Dermis blood vessel endothelial cell (primary cell): ENCODE measurements around the gene GBP3. TPM values are rescaled to one million over a fixed set of nuclear protein-coding genes. Genes with fewer than 3 reads are reported as not detected.
"Not testable (repeated sequence)": the region's sequence is repeated elsewhere in the genome, so short reads cannot be mapped to it uniquely, and the experiment has no call there.

Experiments used
- DNase-seq: peaks from one replicate; pipeline ENCODE4 v3.0.0; 2010
- total RNA-seq: library from RNA; depleted of rRNA; stranded (reverse); fragments of >200 nt; gene quantifications from 2 replicates; pipeline ENCODE4 v1.2.3, GENCODE V29; 2014

GBP3 gene
- total RNA-seq, 1 donor from 2014 or later = 33.4 TPM

GRCh38 chr1:88979054-88979748 is 43.5 kb downstream of the GBP3 start:
- DNase-seq = no peak

DNA sequence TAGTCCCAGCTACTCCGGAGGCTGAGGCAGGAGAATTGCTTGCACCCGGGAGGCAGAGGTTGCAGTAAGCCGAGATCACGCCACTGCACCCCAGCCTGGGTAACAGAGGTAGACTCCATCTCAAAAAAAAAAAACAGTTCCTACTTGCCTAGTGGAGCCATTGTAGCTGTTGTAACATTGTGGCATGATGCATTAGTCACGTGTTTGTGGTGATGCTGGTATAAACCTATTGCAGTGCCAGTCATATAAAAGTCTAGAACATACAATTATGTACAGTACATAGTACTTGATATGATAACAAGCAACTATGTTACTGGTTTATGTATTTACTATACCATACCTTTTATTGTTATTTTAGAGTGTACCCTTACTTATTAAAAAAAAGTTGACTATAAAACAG is 46.4 kb downstream of the GBP3 start:
- DNase-seq = no peak

DNA sequence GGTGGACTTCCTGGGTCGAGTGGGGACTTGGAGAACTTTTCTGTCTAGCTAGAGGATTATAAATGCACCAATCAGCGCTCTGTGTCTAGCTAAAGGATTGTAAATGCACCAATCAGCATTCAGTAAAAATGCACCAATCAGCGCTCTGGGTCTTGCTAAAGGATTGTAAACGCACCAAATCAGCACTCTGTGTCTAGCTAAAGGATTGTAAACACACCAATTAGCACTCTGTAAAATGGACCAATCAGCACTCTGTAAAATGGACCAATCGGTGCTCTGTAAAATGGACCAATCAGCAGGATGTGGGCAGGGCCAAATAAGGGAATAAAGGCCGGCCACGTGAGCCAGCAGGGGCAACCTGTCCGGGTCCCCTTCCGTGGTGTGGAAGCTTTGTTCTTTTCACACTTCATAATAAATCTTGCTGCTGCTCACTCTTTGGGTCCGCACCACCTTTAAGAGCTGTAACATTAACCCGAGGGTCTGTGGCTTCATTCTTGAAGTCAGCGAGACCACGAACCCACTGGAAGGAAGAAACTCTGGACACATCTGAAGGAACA is 48.0 kb downstream of the GBP3 start:
- DNase-seq = not testable (repeated sequence)

- DNase-seq = peak; percentile 67
Observed at GRCh38 chr1:88973520-88974137, 49.0 kb downstream of the GBP3 start.

DNA sequence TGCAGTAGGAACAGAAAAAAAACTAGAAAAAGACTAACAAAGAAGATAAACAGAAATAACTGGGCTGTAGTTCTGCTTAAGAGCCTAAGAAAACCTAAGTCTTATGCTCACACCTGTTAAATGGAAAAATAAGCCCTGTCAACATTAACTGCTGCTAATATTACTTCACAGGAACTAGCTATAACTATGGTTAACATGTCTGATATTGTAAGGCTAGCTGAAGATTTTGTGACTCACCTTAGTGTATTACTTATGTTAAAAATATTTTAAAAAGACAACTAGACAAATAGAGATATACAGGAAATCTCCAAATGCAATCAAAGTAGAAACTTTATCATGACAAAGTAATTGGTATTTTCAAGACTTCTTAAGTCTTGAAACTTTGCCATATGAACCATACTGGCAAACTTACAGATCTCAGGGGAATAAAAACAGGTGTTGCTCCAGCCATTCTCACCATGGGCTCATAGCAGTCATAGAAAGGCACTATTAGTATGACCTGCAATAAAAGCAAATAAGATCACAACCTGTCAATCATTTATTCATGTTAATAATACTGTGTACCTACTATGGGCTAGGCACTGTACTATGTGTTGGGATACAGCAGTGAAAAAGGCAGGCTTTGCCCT is 60.9 kb downstream of the GBP3 start:
- DNase-seq = no peak

- no peak for DNase-seq
Observed at GRCh38 chr1:88961081-88961480, 61.6 kb downstream of the GBP3 start.

Other genes starting within 250 kb of the GBP3 start
- gene GTF2B, start 131.3 kb downstream of the GBP3 start, total RNA-seq = 32.7 and 41.4 TPM in 2 replicates
- gene KYAT3, start 30.2 kb downstream of the GBP3 start, total RNA-seq = 15.5 and 45.0 TPM in 2 replicates
- gene RBMXL1, start 30.2 kb downstream of the GBP3 start, total RNA-seq = 10.0 and 14.3 TPM in 2 replicates
- 24.8 and 27.6 TPM in 2 replicates for gene GBP1, start 42.3 kb upstream of the GBP3 start, total RNA-seq
- gene GBP2, start 103.2 kb upstream of the GBP3 start, total RNA-seq = 65.9 and 97.0 TPM in 2 replicates
- gene GBP7, start 153.1 kb upstream of the GBP3 start, total RNA-seq = not detected in 2 replicates
- gene GBP4, start 176.1 kb upstream of the GBP3 start, total RNA-seq = 13.9 and 25.4 TPM in 2 replicates
- 0.09 and 0.17 TPM in 2 replicates for gene GBP5, start 250.0 kb upstream of the GBP3 start, total RNA-seq